Endothelial cell of hepatic sinusoid (primary cell): ENCODE data around the gene TMEM128.

Source experiments
- in situ Hi-C: cut with HindIII; loops from 2 replicates; pipeline ENCODE4 v1.10.0; 2017; ENCODE audit warnings: low sequenced_read_pairs

Gene TMEM128, protein sequence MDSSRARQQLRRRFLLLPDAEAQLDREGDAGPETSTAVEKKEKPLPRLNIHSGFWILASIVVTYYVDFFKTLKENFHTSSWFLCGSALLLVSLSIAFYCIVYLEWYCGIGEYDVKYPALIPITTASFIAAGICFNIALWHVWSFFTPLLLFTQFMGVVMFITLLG

DNA sequence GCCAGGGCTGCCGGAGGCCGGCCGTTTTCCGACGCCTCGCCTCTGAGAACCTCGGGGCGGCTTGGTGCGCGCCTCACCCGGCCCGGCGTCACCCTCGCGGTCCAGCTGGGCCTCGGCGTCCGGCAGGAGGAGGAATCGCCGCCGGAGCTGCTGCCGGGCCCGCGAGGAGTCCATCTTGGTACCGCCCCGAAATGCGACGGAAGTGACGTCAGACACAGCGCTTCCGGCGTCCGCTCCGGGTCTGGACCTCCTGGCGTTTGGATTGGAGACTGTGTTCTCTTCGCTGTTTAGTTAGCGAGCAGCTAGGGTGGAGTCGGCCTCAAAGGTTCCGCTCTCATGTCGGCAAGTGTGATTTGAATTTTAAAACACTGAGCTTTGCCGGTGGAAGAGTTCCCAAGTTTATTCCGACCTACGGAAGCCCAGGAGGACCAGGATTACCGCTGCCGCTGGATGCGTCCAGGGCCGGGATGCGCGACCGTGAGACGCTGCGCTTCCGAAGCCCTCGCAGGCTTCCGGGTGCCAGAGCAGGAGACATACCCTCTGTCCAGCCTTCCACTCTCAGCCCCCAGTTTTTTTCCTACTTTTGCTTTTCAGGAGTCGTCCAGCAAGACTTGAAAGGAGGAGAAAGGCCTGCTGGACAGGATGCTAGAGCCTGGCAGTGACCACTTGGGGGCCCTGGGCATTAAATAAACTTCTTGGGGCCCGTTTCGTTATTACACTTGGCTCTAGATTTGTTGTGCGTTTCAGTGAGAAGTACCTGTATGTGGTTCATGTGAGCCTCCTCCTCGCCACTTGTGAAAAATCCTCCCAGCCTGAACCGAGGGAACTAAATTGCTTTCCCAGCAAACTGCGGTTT is at the start of gene TMEM128:
TSS of gene TMEM128 (minus strand) at position 195 of the 856 bp plus-strand sequence. CDS start at position 174, 21 bp downstream.
- in situ Hi-C loops, result no loop called here

DNA sequence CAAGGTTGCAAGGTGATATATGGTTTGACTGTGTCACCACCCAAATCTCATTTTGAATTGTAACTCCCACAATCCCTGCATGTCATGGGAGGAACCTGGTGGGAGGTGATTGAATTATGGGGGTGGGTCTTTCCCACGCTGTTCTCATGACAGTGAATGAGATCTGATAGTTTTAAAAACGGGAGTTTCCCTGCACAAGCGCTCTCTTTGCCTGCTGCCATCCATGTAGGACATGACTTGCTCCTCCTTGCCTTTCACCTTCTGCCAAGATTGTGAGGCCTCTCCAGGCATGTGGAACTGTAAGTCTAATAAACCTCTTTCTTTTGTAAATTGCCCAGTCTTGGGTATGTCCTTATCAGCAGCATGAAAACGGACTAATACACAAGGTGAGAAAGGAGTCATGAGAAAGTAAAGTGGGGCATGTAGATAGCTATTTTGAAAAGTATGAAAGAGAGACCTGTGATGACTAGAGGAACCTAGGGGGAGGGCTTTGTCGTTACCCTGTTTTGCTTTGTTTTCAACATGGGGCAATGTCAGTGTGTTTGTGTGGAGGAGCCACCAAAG is 48.3 kb upstream of the TMEM128 start:
- in situ Hi-C loops, result loop anchor here (5.0 kb wide), 1 partner anchor 71 kb away; no protein-coding TSS in a partner anchor

DNA sequence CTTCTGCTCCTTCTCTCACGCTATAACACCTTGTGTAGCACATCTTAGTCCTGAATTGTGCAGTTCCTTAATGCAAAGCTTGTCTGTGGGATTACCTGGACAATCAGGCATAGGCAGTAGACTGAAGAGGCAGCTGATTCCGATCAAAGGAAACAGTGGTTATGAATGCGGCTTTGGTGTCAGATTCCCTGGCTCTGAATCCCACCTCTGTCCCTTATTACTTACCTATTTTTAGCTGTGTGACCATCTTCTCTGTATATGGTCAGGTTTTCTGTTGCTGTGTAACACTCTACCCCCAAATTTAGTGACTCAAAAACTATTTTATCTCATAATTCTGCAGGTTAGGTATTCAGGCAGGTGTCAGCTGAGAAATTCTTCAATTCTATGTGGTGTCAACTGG is 45.3 kb upstream of the TMEM128 start:
- in situ Hi-C loops, result no loop called here

DNA sequence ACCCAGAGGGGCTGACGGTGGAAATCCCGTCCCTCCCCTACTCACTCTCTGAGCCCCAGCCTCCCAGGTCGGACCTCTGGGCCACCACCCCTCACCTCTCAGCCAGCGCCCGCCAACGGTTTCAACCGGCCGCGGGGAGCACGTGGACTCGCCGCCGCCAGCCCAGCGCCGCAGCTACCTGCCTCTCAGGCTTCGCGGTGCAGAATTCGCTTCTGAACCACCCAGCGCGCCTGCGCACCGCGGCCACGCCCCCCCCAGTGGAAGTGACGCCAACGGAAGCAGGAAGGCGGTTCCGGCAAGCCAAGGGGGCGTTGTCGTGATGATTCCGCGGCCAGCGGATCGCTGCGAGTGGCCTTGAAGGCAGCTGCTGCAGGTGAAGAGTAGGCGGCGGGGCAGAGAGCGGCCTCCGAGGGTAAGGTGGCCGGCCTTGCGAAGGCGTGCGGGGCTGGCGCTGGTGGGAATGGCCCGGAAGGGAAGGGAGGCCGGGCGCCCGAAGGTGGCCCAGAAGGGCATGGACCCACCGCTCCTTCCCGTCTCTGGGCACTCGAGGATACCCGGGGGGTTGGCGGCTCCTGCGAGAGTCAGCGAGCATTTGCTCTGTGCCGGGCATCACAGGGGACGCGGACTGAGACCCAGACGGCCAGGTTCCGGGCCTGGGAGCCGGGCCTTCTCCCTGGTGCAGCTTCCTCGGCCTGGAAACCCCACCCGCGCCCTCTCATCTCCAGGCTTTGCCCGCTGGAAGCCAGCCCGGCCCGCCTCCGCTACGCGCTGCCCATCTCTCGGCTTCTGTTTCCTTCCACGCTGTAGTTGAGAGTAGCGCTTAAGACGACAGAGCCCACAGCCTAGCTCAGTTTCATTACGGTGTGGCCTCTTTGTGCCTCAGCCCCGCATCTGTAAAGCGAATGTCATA is 42.2 kb upstream of the TMEM128 start, which contains the start of the genes LYAR and ZBTB49:
TSS of gene LYAR (minus strand) at position 214 of the 910 bp plus-strand sequence. CDS start 6,412 bp downstream, outside the sequence.
TSS of gene ZBTB49 (plus strand) at position 311 of the 910 bp plus-strand sequence. CDS start 9,695 bp downstream, outside the sequence.
- in situ Hi-C loops, result no loop called here

DNA sequence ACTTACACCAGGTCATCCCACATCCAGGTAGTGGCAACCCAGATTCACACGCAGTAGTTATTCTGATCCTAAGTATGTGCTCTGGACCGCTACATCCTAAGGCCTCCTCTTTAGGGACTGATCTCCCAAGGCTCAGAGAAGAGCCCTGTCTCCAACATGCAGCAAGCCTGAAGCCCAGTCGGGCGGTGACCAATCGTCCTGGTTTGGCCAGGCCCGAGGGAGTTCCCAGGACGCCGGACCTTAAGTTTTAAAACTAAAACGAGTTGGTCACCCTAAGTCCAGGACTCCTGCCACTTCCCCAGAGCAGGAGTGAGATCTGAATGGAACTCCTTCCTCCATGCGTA is 41.5 kb upstream of the TMEM128 start:
- in situ Hi-C loops, result no loop called here

DNA sequence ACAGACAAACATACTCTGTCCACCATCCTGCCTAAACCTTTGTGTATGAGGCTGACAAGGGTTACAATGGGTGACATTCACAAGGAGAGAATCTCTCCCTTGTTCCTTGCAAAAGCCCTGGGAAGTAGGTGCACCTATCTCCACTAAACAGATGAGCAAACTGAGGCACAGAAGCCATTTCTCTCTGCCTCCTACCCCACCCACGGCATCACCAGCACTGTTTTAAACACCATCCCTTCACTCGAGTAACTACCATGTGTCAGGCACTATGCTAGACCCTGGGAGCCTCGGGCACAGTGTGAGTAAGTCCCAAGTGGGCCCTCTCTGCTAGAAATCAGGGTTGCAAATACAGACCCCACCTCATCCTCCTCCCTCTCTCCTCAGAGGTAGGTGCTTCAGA is 41.0 kb upstream of the TMEM128 start:
- in situ Hi-C loops, result no loop called here

DNA sequence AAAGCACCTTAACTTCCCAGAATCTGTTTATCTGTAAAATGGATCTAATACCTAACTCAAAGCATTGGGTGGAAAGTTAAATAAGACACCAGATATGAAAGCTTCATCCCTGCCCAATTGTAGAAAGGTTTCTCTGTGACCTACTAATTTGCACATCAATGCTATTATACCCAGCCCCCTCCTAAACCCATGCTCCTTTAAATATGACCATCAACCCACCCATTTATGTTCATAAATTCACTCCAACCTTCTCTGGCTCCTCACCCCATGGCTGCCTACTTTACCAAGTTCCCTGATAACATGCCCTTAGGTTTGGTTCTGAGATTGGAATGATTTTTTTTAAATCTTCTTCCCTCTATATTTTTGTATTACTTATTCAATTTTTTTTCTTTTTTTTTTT is 40.1 kb upstream of the TMEM128 start:
- in situ Hi-C loops, result no loop called here

DNA sequence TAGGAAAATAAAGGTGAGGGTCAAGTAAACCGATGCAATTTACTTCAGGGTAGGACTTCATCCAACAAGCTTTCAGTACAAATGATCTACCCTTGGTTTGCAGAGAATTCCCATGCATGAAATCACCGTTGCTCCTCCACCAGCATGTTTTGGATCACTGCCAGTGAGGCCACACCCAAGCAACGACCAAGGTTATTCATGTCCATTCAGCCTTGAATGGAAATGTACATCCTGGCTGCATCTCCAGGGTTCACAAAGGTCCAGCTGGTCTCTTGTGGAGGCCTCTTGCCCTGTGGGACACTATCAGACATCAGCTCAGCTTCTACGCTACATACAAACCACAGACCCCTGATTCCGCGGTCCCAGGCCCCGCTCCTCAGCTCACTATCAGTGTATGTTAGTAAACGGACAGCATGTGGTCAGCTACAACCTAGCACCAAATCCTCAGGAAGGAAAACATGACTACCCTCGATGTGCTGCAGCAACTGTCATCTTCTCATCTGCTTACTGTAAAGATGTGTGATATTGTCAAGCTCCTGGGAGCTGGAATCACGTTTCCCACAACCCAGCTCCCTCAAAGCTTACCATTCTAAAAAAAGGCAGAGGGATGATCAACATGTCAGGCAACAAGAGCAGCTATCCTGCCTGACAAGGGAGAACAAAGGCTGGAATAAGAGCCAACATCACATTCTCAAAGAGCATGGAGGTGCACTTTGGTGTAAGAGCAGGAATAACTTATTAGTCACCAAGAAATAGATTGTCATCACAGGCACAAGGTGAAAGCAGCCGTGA is 37.0 kb upstream of the TMEM128 start:
- in situ Hi-C loops, result loop anchor here (5.0 kb wide), 1 partner anchor 32 kb away; no protein-coding TSS in a partner anchor

DNA sequence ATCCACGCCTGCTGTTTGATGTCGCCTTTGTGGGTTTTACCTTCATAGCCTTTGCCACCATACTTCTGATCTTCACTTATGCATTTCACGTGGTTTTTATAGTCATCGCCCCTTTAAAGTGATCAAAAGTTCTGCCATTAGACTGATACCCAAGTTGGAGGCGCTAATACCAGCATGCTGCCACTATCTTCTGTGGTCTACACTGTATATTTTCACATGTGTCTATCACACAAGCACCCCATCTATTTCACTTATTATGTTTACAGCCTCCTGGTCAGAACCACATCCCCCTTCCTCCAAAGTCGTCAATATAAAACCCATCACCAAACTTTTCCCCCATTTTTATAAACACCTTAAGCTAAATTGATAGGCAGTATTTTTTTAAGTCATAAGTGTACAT is 33.8 kb upstream of the TMEM128 start:
- in situ Hi-C loops, result loop anchor here (5.0 kb wide), 1 partner anchor 36 kb away; no protein-coding TSS in a partner anchor

DNA sequence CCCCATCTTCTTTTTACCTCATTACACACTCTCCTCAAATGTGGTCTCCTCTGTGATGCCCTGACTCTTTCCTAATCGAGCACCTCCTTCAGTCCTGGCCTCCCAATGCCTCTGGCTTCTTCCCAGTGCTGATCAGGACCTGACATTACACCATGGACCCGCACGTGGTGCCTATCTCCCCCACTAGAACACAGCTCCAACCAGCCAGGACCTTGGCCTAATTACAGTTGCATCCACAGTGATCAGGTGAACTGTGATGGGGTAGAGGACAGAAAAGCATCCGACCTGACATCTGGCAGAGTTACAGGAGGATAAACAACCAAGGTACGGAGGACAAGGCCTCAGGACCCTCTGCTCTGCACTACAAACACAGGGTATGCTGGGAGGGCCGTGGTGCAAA is 29.5 kb upstream of the TMEM128 start:
- in situ Hi-C loops, result no loop called here

DNA sequence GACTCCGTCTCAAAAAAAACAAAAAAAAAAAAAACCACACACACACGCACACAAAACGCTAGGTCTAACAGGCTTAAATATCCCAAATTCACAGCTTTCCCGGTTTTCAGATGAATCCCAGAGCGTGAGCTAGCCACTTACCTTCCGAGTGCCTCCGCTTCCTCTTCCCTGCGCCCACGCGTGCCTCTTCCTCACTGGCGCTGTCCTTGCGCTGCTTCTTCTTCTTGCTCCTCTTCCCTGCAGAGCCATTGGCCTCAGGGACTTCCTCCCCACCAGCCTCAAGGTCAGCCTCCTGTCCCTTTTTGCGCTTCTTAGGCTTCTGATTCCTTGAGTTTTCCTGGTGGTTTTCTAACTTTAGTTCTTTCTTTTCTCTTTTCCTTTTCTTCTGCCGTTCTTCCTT is 26.2 kb upstream of the TMEM128 start:
- in situ Hi-C loops, result no loop called here

DNA sequence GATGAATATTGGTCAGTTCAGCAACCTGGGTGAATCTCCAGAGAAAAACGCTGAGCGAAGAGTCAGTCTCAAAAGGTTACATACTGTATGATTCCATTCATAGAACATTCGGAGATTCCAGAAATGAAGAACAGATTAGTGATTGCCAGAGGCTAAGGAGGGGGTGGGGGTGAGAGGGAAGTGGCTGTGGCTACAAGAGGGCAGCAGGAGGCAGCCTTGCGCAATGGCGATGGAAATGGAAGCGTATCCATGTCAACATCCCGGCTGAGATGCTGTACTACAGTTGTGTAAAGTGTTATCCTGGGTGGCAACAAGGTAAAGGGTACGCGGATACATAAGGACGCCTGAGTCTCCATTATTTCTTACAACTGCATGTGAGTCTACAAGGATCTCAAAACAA is 23.9 kb upstream of the TMEM128 start:
- in situ Hi-C loops, result no loop called here

DNA sequence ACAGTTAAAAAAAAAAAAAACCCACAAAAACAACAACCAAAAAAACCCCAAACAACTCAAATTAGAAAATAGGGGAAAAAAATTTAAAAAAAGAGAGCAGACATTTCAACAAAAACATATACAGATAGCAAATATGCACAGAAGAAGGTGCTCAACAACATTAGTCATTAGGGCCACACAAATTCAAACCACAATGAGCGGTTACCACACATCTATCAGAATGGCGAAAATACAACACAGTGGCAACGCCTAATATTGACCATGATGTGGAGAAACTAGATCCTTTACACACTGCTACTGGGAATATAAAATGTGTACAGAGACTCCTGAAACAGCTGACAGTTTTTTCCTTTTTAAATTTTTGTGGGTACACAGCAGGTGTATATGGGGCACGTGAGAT is 22.5 kb upstream of the TMEM128 start:
- in situ Hi-C loops, result no loop called here

DNA sequence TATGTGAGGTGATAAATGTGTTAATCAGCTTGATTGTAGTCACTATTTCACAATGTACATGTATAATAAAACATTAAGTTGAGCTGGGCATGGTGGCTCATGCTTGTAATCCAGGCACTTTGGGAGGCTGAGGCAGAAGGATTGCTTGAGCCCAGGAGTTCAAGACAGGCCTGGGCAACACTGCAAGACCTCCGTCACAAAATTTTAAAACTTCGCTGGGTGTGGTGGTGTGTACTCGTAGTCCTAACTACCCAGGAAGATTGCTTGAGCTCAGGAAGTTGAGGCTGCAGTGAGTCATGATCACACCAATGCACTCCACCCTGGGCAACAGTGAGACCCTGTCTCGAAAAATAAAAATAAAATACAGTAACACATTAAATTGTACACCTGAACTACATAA is 21.8 kb upstream of the TMEM128 start:
- in situ Hi-C loops, result loop anchor here (10.0 kb wide), 1 partner anchor 85 kb away; no protein-coding TSS in a partner anchor

DNA sequence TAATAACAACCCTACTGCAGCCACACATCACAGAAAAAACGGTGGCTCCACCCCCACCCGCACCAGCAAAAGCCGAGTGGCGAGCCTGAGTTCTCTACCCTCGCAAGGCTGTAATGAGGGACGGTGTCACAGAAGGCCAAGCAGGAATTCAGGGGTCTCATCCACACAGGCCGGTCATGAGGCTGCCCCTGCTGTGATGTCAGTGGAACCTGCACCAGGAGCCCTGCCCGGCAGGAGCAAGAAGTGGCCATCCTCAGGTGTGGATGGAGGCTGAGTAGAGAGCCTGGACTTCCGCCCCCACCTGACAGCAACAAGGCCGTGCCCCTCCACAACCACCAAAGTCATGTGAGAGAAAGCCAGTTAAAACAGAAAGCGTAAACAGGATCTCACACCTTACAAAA is 21.3 kb upstream of the TMEM128 start:
- in situ Hi-C loops, result loop anchor here (10.0 kb wide), 1 partner anchor 85 kb away; no protein-coding TSS in a partner anchor

DNA sequence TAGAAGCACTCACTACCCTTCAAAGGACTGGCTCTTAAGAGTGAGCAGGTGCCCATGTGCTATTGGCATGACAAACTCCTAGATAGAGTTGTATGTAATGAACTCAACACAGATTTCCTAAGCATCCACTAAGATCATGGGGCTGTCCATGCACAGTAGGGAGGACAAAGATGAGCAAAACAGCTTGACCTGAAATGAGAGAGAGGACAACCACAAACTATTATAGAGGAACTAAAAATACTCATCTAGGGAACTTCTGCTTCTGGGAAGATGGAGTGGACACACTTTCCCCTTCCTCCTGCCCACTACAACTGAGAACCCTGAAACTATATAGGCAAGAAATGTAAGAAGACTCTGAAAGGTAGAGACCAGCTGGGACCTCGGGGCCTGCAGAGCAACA is 20.8 kb upstream of the TMEM128 start:
- in situ Hi-C loops, result loop anchor here (10.0 kb wide), 1 partner anchor 86 kb away; no protein-coding TSS in a partner anchor

DNA sequence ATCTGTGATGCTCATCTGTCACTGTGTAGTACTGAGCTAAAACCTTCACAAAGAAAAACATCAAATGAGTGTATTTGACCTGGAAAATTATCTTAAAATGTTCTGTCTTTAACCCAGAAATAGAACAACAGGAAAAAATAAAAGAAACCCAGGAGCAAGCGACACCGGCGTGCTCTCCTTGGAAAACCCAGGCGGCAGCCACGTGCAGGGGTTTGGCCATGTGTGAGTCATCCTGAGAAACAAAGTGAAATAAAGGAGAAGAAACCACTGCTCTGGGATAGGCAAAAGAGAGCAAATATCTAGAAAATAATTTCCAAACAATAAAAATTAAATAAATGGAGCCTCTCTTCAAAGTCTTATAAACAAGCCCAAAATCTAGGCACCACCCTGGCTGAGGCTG is 20.0 kb upstream of the TMEM128 start:
- in situ Hi-C loops, result loop anchor here (10.0 kb wide), 1 partner anchor 87 kb away; no protein-coding TSS in a partner anchor

DNA sequence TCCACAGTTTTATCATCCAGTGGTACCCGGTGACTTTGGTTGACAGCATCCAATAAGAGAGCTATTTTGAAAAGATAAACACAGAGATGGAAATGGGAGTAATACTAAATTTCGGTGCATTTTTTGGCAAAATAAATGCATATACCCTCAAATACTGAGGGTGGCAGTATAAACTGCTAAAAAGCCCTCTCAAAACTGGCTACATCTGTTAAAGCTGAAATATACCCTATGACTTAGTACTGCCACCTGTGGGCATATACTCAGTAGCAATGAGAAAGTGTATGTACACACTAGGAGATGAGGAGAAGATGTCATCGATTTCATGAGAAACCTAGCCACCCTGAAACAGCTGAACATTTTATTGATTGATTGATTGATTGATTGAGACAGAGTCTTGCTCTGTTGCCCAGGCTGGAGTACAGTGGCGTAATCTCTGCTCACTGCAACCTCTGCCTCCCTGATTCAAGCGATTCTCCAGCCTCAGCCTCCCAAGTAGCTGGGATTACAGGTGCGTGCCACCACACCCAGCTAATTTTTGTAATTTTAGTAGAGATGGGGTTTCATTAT is 12.2 kb upstream of the TMEM128 start:
- in situ Hi-C loops, result loop anchor here (10.0 kb wide), 1 partner anchor 95 kb away; no protein-coding TSS in a partner anchor

DNA sequence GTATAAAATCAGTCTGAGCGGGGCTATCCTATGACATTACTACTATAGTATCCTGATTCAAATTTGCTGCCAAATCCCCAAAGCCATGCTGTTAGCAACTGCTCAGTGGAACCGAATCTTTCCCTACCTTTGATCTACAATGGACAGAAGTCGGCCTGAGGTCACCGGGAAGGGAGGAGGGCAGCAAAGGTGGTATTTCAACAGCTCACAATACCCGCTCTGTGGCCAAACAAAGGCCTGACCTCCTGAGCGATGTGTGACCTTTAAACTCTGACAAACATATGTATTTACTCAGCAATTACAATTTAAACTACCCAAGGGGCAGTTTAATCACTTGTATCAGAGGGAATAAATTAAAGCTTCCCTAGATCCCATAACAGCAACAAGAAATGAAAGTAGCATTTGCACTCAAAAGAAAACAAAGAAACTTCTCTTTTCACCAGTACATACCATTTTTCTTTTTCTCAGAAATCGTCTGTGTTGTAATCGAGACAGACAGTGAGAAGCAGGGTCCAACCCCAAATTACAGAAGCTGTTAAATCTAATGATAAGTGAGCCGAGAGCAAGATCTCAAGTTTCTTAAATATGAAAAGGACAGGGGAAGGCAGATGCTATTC is 11.6 kb upstream of the TMEM128 start:
- in situ Hi-C loops, result loop anchor here (10.0 kb wide), 1 partner anchor 95 kb away; no protein-coding TSS in a partner anchor
